NCI-H146 treated with DMSO at 0.1 percent for 48 hours (cell line): ENCODE data around the gene TFCP2L1.
A peak's percentile ranks its signal among the peaks of the same experiment; 100 is the strongest.
"Not testable (repeated sequence)": the region's sequence is repeated elsewhere in the genome, so short reads cannot be mapped to it uniquely, and the experiment has no call there.

ENCODE experiments used
- DNase-seq: peaks from one replicate; lab custom pipeline; 2025; ENCODE audit not compliant: unreplicated experiment; lab: John Stamatoyannopoulos, UW

Gene TFCP2L1

GRCh38 chr2:121284463-121285449 lies at the start of gene TFCP2L1:
Gene TFCP2L1, minus strand, starts transcription at chr2:121285202. Its CDS starts 93 bp downstream, at chr2:121285109.
- peak; percentile 61 for DNase-seq

GRCh38 chr2:121333834-121334558 lies 49.0 kb upstream of the TFCP2L1 start:
- DNase-seq, result no peak

- no peak for DNase-seq
These were observed 48.2 kb upstream of the TFCP2L1 start for GRCh38 chr2:121333231-121333630.

GRCh38 chr2:121331324-121331723 lies 46.3 kb upstream of the TFCP2L1 start:
- DNase-seq, result not testable (repeated sequence)

- DNase-seq, result no peak
These were observed 45.9 kb upstream of the TFCP2L1 start for GRCh38 chr2:121330921-121331320.

GRCh38 chr2:121329786-121330185 lies 44.8 kb upstream of the TFCP2L1 start:
- DNase-seq, result no peak

GRCh38 chr2:121326628-121327027 lies 41.6 kb upstream of the TFCP2L1 start:
- DNase-seq, result no peak

- no peak for DNase-seq
These were observed 39.6 kb upstream of the TFCP2L1 start for GRCh38 chr2:121324601-121325000.

GRCh38 chr2:121321476-121321875 lies 36.5 kb upstream of the TFCP2L1 start:
- DNase-seq, result no peak

GRCh38 chr2:121319941-121320340 lies 34.9 kb upstream of the TFCP2L1 start:
- no peak for DNase-seq

GRCh38 chr2:121316986-121317385 lies 32.0 kb upstream of the TFCP2L1 start:
- no peak for DNase-seq

- not testable (repeated sequence) for DNase-seq
These were observed 28.7 kb upstream of the TFCP2L1 start for GRCh38 chr2:121313701-121314100.

GRCh38 chr2:121309801-121310200 lies 24.8 kb upstream of the TFCP2L1 start:
- DNase-seq, result no peak

- no peak for DNase-seq
These were observed 24.3 kb upstream of the TFCP2L1 start for GRCh38 chr2:121309323-121309722.

GRCh38 chr2:121307048-121307447 lies 22.0 kb upstream of the TFCP2L1 start:
- DNase-seq, result no peak

- DNase-seq, result no peak
These were observed 19.9 kb upstream of the TFCP2L1 start for GRCh38 chr2:121304941-121305340.

- no peak for DNase-seq
These were observed 18.7 kb upstream of the TFCP2L1 start for GRCh38 chr2:121303531-121304263.

GRCh38 chr2:121301190-121301589 lies 16.2 kb upstream of the TFCP2L1 start:
- not testable (repeated sequence) for DNase-seq

- no peak for DNase-seq
These were observed 13.5 kb upstream of the TFCP2L1 start for GRCh38 chr2:121298476-121298875.

GRCh38 chr2:121297866-121298265 lies 12.9 kb upstream of the TFCP2L1 start:
- DNase-seq, result not testable (repeated sequence)

- DNase-seq, result peak; percentile 82
These were observed 12.3 kb upstream of the TFCP2L1 start for GRCh38 chr2:121297217-121297830.
